Measurements from ENCODE around the gene S100A14. TPM values are rescaled to one million over a fixed set of nuclear protein-coding genes. Genes with fewer than 3 reads are reported as not detected.

The S100A14 gene
- polyA plus RNA-seq, 1 of the 3 experiments (the other 2 are of a cell fraction): 0.15 TPM

DNA sequence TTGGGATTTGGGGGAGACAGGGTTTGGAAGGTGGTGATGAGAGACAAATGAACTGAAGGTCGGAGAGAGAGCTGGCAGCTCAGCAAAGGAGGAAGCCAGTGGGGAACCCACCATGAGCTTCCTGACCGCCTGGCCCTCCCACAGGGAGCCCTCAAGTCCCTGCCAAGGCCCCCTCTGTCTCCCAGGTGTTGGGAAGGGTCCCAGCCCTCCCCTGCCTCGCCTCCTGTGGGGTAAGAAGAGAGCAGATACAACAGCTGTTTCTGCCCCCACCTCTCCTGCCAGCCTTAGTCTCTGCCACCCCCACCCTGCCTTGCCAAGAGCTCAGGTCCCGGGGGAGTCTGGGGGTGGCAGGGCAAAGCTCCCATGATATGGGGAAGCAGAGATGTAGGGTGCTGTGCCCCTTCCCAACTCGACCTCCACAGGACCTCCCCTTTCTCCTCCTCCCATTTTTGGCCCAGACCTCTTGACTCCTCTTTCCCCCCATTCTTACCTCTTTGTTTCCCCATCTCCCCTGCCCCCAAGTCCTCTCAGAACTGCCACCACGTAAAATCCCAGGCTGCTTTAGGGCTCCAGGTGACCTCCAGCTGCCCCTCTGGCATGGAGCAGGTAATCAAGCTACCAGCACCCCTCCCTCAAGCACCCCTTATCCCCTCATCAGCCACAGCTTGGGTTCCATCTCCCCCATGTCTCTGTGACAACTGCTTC lies 12.7 kb upstream of the S100A14 start:
- no peak overlapping the region for H3K27ac ChIP-seq (ENCODE audit: low read depth in 2 of 2, low read length in 1 of 2)
- H3K36me3 ChIP-seq (replicated peaks in 1 of 2; ENCODE audit: control insufficient read depth in 1 of 2, insufficient read depth in 2 of 2, low read length in 1 of 2): no peaks in the 10 kb centered on the region
- H2AFZ ChIP-seq (ENCODE audit: low read depth): no peak overlapping the region
- TF ChIP-seq, protein P1, sequence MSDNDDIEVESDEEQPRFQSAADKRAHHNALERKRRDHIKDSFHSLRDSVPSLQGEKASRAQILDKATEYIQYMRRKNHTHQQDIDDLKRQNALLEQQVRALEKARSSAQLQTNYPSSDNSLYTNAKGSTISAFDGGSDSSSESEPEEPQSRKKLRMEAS (IDR thresholded peaks at IDR 0.05; ENCODE audit: low read depth): no peak
- no peak for TF ChIP-seq RXRA (IDR thresholded peaks at IDR 0.05; ENCODE audit: borderline replicate concordance, low read depth)
- TF ChIP-seq ELF1 (IDR thresholded peaks at IDR 0.05): no peak
- no peak for TF ChIP-seq RAD21 (IDR thresholded peaks at IDR 0.05; ENCODE audit: low read length)
- TF ChIP-seq FOXJ3 (CRISPR knock-in tag; IDR thresholded peaks at IDR 0.05): no peak
- TF ChIP-seq, protein P2, sequence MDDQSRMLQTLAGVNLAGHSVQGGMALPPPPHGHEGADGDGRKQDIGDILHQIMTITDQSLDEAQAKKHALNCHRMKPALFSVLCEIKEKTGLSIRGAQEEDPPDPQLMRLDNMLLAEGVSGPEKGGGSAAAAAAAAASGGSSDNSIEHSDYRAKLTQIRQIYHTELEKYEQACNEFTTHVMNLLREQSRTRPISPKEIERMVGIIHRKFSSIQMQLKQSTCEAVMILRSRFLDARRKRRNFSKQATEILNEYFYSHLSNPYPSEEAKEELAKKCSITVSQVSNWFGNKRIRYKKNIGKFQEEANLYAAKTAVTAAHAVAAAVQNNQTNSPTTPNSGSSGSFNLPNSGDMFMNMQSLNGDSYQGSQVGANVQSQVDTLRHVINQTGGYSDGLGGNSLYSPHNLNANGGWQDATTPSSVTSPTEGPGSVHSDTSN (IDR thresholded peaks at IDR 0.05): no peak
- TF ChIP-seq TEAD4 (IDR thresholded peaks at IDR 0.05; ENCODE audit: borderline replicate concordance, insufficient read depth): no peak
- TF ChIP-seq, protein P3, sequence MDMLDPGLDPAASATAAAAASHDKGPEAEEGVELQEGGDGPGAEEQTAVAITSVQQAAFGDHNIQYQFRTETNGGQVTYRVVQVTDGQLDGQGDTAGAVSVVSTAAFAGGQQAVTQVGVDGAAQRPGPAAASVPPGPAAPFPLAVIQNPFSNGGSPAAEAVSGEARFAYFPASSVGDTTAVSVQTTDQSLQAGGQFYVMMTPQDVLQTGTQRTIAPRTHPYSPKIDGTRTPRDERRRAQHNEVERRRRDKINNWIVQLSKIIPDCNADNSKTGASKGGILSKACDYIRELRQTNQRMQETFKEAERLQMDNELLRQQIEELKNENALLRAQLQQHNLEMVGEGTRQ (IDR thresholded peaks at IDR 0.05; ENCODE audit: borderline replicate concordance, low read depth, low read length): no peak
- TF ChIP-seq POLR2AphosphoS5 (IDR thresholded peaks at IDR 0.05; ENCODE audit: low read depth, low read length): no peak
- TF ChIP-seq, protein P4, sequence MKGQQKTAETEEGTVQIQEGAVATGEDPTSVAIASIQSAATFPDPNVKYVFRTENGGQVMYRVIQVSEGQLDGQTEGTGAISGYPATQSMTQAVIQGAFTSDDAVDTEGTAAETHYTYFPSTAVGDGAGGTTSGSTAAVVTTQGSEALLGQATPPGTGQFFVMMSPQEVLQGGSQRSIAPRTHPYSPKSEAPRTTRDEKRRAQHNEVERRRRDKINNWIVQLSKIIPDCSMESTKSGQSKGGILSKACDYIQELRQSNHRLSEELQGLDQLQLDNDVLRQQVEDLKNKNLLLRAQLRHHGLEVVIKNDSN (IDR thresholded peaks at IDR 0.05; ENCODE audit: borderline replicate concordance, low read depth): no peak
- TF ChIP-seq YY1 (IDR thresholded peaks at IDR 0.05; ENCODE audit: low read depth): no peak
- no peak for TF ChIP-seq EP300 (IDR thresholded peaks at IDR 0.05; ENCODE audit: borderline replicate concordance in 1 of 2, low read depth in 1 of 2, low read length in 1 of 2)
- no peak for TF ChIP-seq RCOR1 (IDR thresholded peaks at IDR 0.05; ENCODE audit: low read length)
- TF ChIP-seq, protein P5, sequence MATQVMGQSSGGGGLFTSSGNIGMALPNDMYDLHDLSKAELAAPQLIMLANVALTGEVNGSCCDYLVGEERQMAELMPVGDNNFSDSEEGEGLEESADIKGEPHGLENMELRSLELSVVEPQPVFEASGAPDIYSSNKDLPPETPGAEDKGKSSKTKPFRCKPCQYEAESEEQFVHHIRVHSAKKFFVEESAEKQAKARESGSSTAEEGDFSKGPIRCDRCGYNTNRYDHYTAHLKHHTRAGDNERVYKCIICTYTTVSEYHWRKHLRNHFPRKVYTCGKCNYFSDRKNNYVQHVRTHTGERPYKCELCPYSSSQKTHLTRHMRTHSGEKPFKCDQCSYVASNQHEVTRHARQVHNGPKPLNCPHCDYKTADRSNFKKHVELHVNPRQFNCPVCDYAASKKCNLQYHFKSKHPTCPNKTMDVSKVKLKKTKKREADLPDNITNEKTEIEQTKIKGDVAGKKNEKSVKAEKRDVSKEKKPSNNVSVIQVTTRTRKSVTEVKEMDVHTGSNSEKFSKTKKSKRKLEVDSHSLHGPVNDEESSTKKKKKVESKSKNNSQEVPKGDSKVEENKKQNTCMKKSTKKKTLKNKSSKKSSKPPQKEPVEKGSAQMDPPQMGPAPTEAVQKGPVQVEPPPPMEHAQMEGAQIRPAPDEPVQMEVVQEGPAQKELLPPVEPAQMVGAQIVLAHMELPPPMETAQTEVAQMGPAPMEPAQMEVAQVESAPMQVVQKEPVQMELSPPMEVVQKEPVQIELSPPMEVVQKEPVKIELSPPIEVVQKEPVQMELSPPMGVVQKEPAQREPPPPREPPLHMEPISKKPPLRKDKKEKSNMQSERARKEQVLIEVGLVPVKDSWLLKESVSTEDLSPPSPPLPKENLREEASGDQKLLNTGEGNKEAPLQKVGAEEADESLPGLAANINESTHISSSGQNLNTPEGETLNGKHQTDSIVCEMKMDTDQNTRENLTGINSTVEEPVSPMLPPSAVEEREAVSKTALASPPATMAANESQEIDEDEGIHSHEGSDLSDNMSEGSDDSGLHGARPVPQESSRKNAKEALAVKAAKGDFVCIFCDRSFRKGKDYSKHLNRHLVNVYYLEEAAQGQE (IDR thresholded peaks at IDR 0.05; ENCODE audit: low read depth, low read length): no peak
- TF ChIP-seq MXI1 (IDR thresholded peaks at IDR 0.05; ENCODE audit: low read depth, low read length): no peak
- POLR2A ChIA-PET: no interaction called here
- no peaks in the 10 kb centered on the region for H4K20me1 ChIP-seq (ENCODE audit: insufficient read depth)
- no peak overlapping the region for H3K4me2 ChIP-seq
- WGBS (ENCODE audit: low lambda C conversion rate): 82% methylated on average over 6 of the region's 6 CpGs
- no peak overlapping the region for H3K4me3 ChIP-seq (ENCODE audit: low read depth in 2 of 2, low read length in 1 of 2)
- no peak for DNase-seq
- no peaks in the 10 kb centered on the region for H3K9me2 ChIP-seq
- CTCF ChIA-PET: interaction anchor here (0.6 to 8.3 kb wide), 3 partner anchors 13 to 118 kb away, joined by 3 to 62 read pairs (median 13); partner anchors contain the start of genes S100A14 and S100A16
- H3K4me1 ChIP-seq (ENCODE audit: control insufficient read depth in 1 of 2, insufficient read depth in 2 of 2, low read depth in 1 of 2, low read length in 1 of 2): peaks cover 10 to 11% of the 10 kb centered on the region in 2 experiments; a peak in 2 of 4 replicates
- no peaks in the 10 kb centered on the region for H3K9me3 ChIP-seq
- peaks cover 12% of the 10 kb centered on the region for H3F3A ChIP-seq (replicated peaks; ENCODE audit: insufficient read depth)
- peaks cover 4% of the 10 kb centered on the region; the same call in 1 of the 2 replicates for H3K79me2 ChIP-seq (ENCODE audit: insufficient read depth)
- no peak overlapping the region for H3K9ac ChIP-seq
- H3K27me3 ChIP-seq (ENCODE audit: insufficient read depth): no peaks in the 10 kb centered on the region

All from SK-N-SH (cell line).